Lower leg skin (tissue), 3 donors: Measurements from ENCODE around the gene JADE1.

Source experiments
- CTCF ChIP-seq, 3 donors: fragments of 450-650 bp; IDR thresholded peaks; one replicate each; pipeline ENCODE4 v1.5.1; 2016; ENCODE audit warnings: antibody characterized with exemption in 3 of 3, mild to moderate bottlenecking in 3 of 3, moderate library complexity in 2 of 3
- POLR2A ChIP-seq, 2 donors: fragments of 450-650 bp; IDR thresholded peaks; one replicate each; pipeline ENCODE4 v1.6.1; 2016 to 2017; ENCODE audit warnings: antibody characterized with exemption in 2 of 2, mild to moderate bottlenecking in 1 of 2, moderate library complexity in 1 of 2

GRCh38 chr4:128823025-128823661 lies 13.6 kb downstream of the JADE1 start:
- TF ChIP-seq CTCF (IDR thresholded peaks at IDR 0.05) (no peak), POLR2A (IDR thresholded peaks at IDR 0.05) (no peak)
